SK-N-SH (cell line): ENCODE data around the gene TMEM63C. TPM values are rescaled to one million over a fixed set of nuclear protein-coding genes. Genes with fewer than 3 reads are reported as not detected.

Source experiments
- CTCF ChIA-PET: fragments of 300-600, 350-600 bp; formaldehyde crosslinking; extraction: SDS; loops from one replicate; lab custom pipeline; 2021; lab: Yijun Ruan, JAX
- POLR2A ChIA-PET: fragments of 350-600 bp; sonication (Branson Sonifier 250); formaldehyde crosslinking; extraction: SDS; loops from one replicate; lab custom pipeline; 2020; ENCODE audit warnings: antibody characterized with exemption, inconsistent platforms; lab: Yijun Ruan, JAX
- DNase-seq: peaks from one replicate; pipeline ENCODE4 v3.0.0; 2012
- H2AFZ ChIP-seq: fragments of 200-600 bp; sonication (generic); 2 replicates; pipeline ENCODE4 v1.8.1; 2016; ENCODE audit warnings: antibody characterized with exemption, mild to moderate bottlenecking, low read depth
- H3F3A ChIP-seq: fragments of 200-600 bp; sonication (generic); replicated peaks from 2 replicates; pipeline ENCODE3; 2016; ENCODE audit warnings: antibody characterized with exemption, mild to moderate bottlenecking; ENCODE audit not compliant: insufficient read depth
- H3K27ac ChIP-seq, 2 experiments: fragments of 200-500 bp in 1 of 2; fragments of 200-600 bp in 1 of 2; sonication (Bioruptor generic) in 1 of 2; sonication (generic), shearing (Covaris generic) in 1 of 2; 2 replicates each; pipeline versions ENCODE4 v1.5.1 to v1.6.1; 2014 to 2016; ENCODE audit warnings: low read depth in 2 of 2, inconsistent platforms in 1 of 2, low read length in 1 of 2, mild to moderate bottlenecking in 1 of 2, mixed read lengths in 1 of 2
- H3K27me3 ChIP-seq: fragments of 200-600 bp; sonication (generic), shearing (Covaris generic); 2 replicates; pipeline ENCODE4 v1.6.1; 2016; ENCODE audit warnings: mixed run types; ENCODE audit not compliant: insufficient read depth
- H3K36me3 ChIP-seq, 2 experiments: fragments of 200-500 bp in 1 of 2; fragments of 200-600 bp in 1 of 2; sonication (Bioruptor generic) in 1 of 2; sonication (generic) in 1 of 2; replicated peaks in 1 of 2; 2 replicates each; pipeline versions ENCODE3 to v1.5.1; 2014 to 2016; ENCODE audit warnings: low read length in 1 of 2, mild to moderate bottlenecking in 1 of 2; ENCODE audit not compliant: insufficient read depth in 2 of 2, control insufficient read depth in 1 of 2
- H3K4me1 ChIP-seq, 2 experiments: fragments of 200-500 bp in 1 of 2; fragments of 200-600 bp in 1 of 2; sonication (Bioruptor generic) in 1 of 2; sonication (generic), shearing (Covaris generic) in 1 of 2; 2 replicates each; pipeline versions ENCODE4 v1.5.1 to v1.6.1; 2014 to 2016; ENCODE audit warnings: low read depth in 1 of 2, low read length in 1 of 2, mixed run types in 1 of 2; ENCODE audit not compliant: insufficient read depth in 2 of 2, control insufficient read depth in 1 of 2
- H3K4me2 ChIP-seq: fragments of 200-600 bp; sonication (generic), shearing (Covaris generic); 2 replicates; pipeline ENCODE4 v1.6.1; 2017; ENCODE audit warnings: mixed run types
- H3K4me3 ChIP-seq, 2 experiments: fragments of 200-500 bp in 1 of 2; fragments of 200-600 bp in 1 of 2; sonication (Bioruptor generic) in 1 of 2; sonication (generic), shearing (Covaris generic) in 1 of 2; 2 replicates each; pipeline versions ENCODE4 v1.5.1 to v1.8.1; 2014 to 2016; ENCODE audit warnings: low read depth in 2 of 2, inconsistent platforms in 1 of 2, low read length in 1 of 2, mild to moderate bottlenecking in 1 of 2, mixed read lengths in 1 of 2, moderate library complexity in 1 of 2
- H3K79me2 ChIP-seq: fragments of 200-600 bp; sonication (generic); 2 replicates; pipeline ENCODE4 v1.8.1; 2017; ENCODE audit warnings: mild to moderate bottlenecking; ENCODE audit not compliant: insufficient read depth
- H3K9ac ChIP-seq: fragments of 200-600 bp; sonication (generic); 2 replicates; pipeline ENCODE4 v1.6.1; 2017; ENCODE audit warnings: mixed run types
- H3K9me2 ChIP-seq: fragments of 200-600 bp; sonication (generic); 2 replicates; pipeline ENCODE4 v1.6.1; 2017; ENCODE audit warnings: mixed run types
- H3K9me3 ChIP-seq: fragments of 200-600 bp; sonication (generic); 2 replicates; pipeline ENCODE4 v1.6.1; 2017; ENCODE audit warnings: mixed run types, mild to moderate bottlenecking, moderate library complexity
- H4K20me1 ChIP-seq: fragments of 200-600 bp; sonication (generic); 2 replicates; pipeline ENCODE4 v1.6.1; 2017; ENCODE audit warnings: mild to moderate bottlenecking, mixed run types; ENCODE audit not compliant: insufficient read depth
- EZH2phosphoT487 ChIP-seq: fragments of 200-600 bp; sonication (generic); IDR thresholded peaks from 2 replicates; pipeline ENCODE4 v1.6.1; 2017; ENCODE audit warnings: low read depth, mixed run types, mild to moderate bottlenecking, antibody characterized with exemption, moderate library complexity, borderline replicate concordance
- FOXJ3 ChIP-seq: sonication (generic); formaldehyde crosslinking; IDR thresholded peaks from 2 replicates; pipeline ENCODE4 v1.5.1; 2020; ENCODE audit warnings: mild to moderate bottlenecking, missing genetic modification reagents
- FOXM1 ChIP-seq: IDR thresholded peaks from 2 replicates; pipeline ENCODE4 v1.4.0; 2012; ENCODE audit warnings: low read depth, mild to moderate bottlenecking
- GABPA ChIP-seq: IDR thresholded peaks from 2 replicates; pipeline ENCODE4 v1.4.0; 2012; ENCODE audit warnings: low read depth, mild to moderate bottlenecking
- GATA2 ChIP-seq: sonication (generic); formaldehyde crosslinking; IDR thresholded peaks from 2 replicates; pipeline ENCODE4 v1.5.0; 2020; ENCODE audit warnings: mild to moderate bottlenecking, missing genetic modification reagents
- MEF2A ChIP-seq: IDR thresholded peaks from 2 replicates; pipeline ENCODE4 v1.4.0; 2012; ENCODE audit warnings: low read depth, borderline replicate concordance
- NRF1 ChIP-seq: IDR thresholded peaks from 2 replicates; pipeline ENCODE4 v1.6.1; 2012; ENCODE audit warnings: low read depth, mild to moderate bottlenecking, low read length
- POLR2AphosphoS5 ChIP-seq: IDR thresholded peaks from 2 replicates; pipeline ENCODE4 v1.6.1; 2012; ENCODE audit warnings: low read depth, low read length
- RAD21 ChIP-seq: IDR thresholded peaks from 2 replicates; pipeline ENCODE4 v1.6.1; 2012; ENCODE audit warnings: mild to moderate bottlenecking, low read length
- RCOR1 ChIP-seq: fragments of 150-350 bp; IDR thresholded peaks from 2 replicates; pipeline ENCODE4 v1.6.1; 2017; ENCODE audit warnings: antibody characterized with exemption, low read length
- RFX5 ChIP-seq: IDR thresholded peaks from 2 replicates; pipeline ENCODE4 v1.6.1; 2012; ENCODE audit warnings: mild to moderate bottlenecking, improper control_type of control experiment, low read length
- SMC3 ChIP-seq: IDR thresholded peaks from 2 replicates; pipeline ENCODE4 v1.6.1; 2012; ENCODE audit warnings: low read depth, low read length, improper control_type of control experiment
- TAF1 ChIP-seq: IDR thresholded peaks from 2 replicates; pipeline ENCODE4 v1.6.1; 2012; ENCODE audit warnings: low read depth, mild to moderate bottlenecking, low read length, moderate library complexity, borderline replicate concordance
- TCF12 ChIP-seq: IDR thresholded peaks from 2 replicates; pipeline ENCODE4 v1.4.0; 2012
- USF2 ChIP-seq: fragments of 150-350 bp; IDR thresholded peaks from 2 replicates; pipeline ENCODE4 v1.6.1; 2017; ENCODE audit warnings: antibody characterized with exemption, low read length, low read depth, borderline replicate concordance
- YY1 ChIP-seq: IDR thresholded peaks from 2 replicates; pipeline ENCODE4 v1.4.0; 2012; ENCODE audit warnings: low read depth, mild to moderate bottlenecking
- ZBTB33 ChIP-seq: IDR thresholded peaks from 2 replicates; pipeline ENCODE4 v1.4.0; 2012; ENCODE audit warnings: low read depth, borderline replicate concordance
- WGBS: methylation state at CpG from one replicate; pipeline ENCODE4 v1.1.6; 2017; ENCODE audit warnings: low lambda C conversion rate; 5-methylcytosine and 5-hydroxymethylcytosine counted together
- polyA plus RNA-seq, 3 experiments: library from polyadenylated mRNA; depleted of rRNA; stranded (reverse); fragments of >200 nt; gene quantifications; 2 replicates each; pipeline ENCODE4 v1.2.3, GENCODE V29; 2012
- TF ChIP-seq, protein P1 (sequence below): IDR thresholded peaks from 2 replicates; pipeline ENCODE4; 2012
- TF ChIP-seq, protein P2 (sequence below): IDR thresholded peaks from 2 replicates; pipeline ENCODE4 v1.4.0; 2012; ENCODE audit warnings: low read depth
- TF ChIP-seq, protein P3 (sequence below): IDR thresholded peaks from 2 replicates; pipeline ENCODE4 v1.4.0; 2012; ENCODE audit warnings: low read depth, borderline replicate concordance

Gene TMEM63C
- polyA plus RNA-seq, 1 of the 3 experiments (the other 2 are of a cell fraction), result 0.25 TPM

GRCh38 chr14:77212097-77212870 lies 30.7 kb downstream of the TMEM63C start:
- POLR2A ChIA-PET, result no interaction called here
- Histone ChIP-seq H3K27me3 (no peaks in the 10 kb centered on the region), H3K9me3 (no peaks in the 10 kb centered on the region), H3K27ac (no peak overlapping the region), H3K79me2 (no peaks in the 10 kb centered on the region), H3K36me3 (no peaks in the 10 kb centered on the region), H3F3A (no peaks in the 10 kb centered on the region), H3K4me2 (no peak overlapping the region), H3K9ac (no peak overlapping the region), H3K4me1 (peaks cover 0 to 9% of the 10 kb centered on the region in 2 experiments; a peak in 1 of 4 replicates), H3K4me3 (no peak overlapping the region), H2AFZ (no peak overlapping the region), H4K20me1 (no peaks in the 10 kb centered on the region), H3K9me2 (no peaks in the 10 kb centered on the region)
- WGBS, result 45% methylated on average over 4 of the region's 4 CpGs
- no peak for DNase-seq
- CTCF ChIA-PET, result interaction anchor here (0.8 to 11.9 kb wide), 26 partner anchors 8 to 104 kb away, joined by 3 to 153 read pairs (median 6); partner anchors contain the start of genes TMEM63C and ZDHHC22
- TF ChIP-seq EZH2phosphoT487 (no peak), TAF1 (no peak), FOXM1 (no peak), SMC3 (no peak), RFX5 (no peak), GABPA (no peak), MEF2A (no peak), YY1 (no peak), RAD21 (no peak), RCOR1 (no peak), GATA2 (CRISPR knock-in tag) (no peak), TCF12 (no peak), NRF1 (no peak), ZBTB33 (no peak), USF2 (no peak), POLR2AphosphoS5 (no peak), FOXJ3 (CRISPR knock-in tag) (no peak)
- TF ChIP-seq, protein P1, sequence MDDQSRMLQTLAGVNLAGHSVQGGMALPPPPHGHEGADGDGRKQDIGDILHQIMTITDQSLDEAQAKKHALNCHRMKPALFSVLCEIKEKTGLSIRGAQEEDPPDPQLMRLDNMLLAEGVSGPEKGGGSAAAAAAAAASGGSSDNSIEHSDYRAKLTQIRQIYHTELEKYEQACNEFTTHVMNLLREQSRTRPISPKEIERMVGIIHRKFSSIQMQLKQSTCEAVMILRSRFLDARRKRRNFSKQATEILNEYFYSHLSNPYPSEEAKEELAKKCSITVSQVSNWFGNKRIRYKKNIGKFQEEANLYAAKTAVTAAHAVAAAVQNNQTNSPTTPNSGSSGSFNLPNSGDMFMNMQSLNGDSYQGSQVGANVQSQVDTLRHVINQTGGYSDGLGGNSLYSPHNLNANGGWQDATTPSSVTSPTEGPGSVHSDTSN, result no peak
- TF ChIP-seq, protein P2, sequence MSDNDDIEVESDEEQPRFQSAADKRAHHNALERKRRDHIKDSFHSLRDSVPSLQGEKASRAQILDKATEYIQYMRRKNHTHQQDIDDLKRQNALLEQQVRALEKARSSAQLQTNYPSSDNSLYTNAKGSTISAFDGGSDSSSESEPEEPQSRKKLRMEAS, result no peak
- TF ChIP-seq, protein P3, sequence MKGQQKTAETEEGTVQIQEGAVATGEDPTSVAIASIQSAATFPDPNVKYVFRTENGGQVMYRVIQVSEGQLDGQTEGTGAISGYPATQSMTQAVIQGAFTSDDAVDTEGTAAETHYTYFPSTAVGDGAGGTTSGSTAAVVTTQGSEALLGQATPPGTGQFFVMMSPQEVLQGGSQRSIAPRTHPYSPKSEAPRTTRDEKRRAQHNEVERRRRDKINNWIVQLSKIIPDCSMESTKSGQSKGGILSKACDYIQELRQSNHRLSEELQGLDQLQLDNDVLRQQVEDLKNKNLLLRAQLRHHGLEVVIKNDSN, result no peak
